Measurements from ENCODE around the gene TMOD1.

Gene TMOD1

GRCh38 chr9:97478301-97478981 lies 23.0 kb upstream of the TMOD1 start:
- TF ChIP-seq FOXP2 (optimal IDR thresholded peaks at IDR 0.05; ENCODE audit: borderline replicate concordance, extremely low read depth, extremely low read length, insufficient read depth) (no peak), TAF1 (IDR thresholded peaks at IDR 0.05; ENCODE audit: borderline replicate concordance, insufficient read depth, low read length) (no peak), SIN3A (IDR thresholded peaks at IDR 0.05; ENCODE audit: borderline replicate concordance, insufficient read depth, low read length) (no peak), POLR2AphosphoS5 (IDR thresholded peaks at IDR 0.05; ENCODE audit: low read depth, low read length) (no peak)
- TF ChIP-seq, protein P1, sequence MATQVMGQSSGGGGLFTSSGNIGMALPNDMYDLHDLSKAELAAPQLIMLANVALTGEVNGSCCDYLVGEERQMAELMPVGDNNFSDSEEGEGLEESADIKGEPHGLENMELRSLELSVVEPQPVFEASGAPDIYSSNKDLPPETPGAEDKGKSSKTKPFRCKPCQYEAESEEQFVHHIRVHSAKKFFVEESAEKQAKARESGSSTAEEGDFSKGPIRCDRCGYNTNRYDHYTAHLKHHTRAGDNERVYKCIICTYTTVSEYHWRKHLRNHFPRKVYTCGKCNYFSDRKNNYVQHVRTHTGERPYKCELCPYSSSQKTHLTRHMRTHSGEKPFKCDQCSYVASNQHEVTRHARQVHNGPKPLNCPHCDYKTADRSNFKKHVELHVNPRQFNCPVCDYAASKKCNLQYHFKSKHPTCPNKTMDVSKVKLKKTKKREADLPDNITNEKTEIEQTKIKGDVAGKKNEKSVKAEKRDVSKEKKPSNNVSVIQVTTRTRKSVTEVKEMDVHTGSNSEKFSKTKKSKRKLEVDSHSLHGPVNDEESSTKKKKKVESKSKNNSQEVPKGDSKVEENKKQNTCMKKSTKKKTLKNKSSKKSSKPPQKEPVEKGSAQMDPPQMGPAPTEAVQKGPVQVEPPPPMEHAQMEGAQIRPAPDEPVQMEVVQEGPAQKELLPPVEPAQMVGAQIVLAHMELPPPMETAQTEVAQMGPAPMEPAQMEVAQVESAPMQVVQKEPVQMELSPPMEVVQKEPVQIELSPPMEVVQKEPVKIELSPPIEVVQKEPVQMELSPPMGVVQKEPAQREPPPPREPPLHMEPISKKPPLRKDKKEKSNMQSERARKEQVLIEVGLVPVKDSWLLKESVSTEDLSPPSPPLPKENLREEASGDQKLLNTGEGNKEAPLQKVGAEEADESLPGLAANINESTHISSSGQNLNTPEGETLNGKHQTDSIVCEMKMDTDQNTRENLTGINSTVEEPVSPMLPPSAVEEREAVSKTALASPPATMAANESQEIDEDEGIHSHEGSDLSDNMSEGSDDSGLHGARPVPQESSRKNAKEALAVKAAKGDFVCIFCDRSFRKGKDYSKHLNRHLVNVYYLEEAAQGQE (IDR thresholded peaks at IDR 0.05; ENCODE audit: insufficient read depth in 1 of 2, low read depth in 2 of 2, low read length in 2 of 2) = no peak

DNA sequence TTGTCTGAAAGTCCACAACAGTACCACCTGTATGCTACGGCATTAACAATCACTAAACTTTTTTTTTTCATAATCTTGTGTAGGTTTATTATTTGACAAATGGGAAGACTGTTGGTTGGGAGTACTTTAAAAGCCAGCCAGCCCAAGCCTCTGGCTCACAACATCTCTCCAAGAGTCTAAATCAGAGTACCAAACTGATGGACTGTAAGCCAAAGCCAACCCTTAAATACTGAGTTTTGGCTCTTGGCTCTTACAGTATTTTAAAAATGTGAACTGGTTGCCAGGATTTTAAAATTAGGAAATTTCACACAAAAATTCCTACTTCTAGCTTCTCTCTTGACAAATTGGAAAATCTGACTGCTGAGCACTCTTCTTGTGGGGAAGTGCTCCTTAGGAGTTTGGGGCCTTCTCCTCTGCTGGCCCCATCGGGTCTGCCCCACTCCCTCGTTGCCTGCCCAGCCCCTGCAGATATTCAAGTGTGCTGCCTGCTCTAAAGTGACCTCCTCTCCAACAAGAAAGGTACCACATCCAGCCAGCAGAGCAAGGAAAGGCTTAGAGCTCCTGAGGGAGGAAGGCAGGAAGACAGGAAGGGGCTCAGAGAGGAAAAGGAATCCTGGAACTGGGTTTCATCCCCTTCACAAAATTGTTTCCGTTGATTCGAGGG lies 21.8 kb upstream of the TMOD1 start:
- TF ChIP-seq POLR2AphosphoS5 (IDR thresholded peaks at IDR 0.05; ENCODE audit: low read depth, low read length) (no peak), TAF1 (IDR thresholded peaks at IDR 0.05; ENCODE audit: borderline replicate concordance, insufficient read depth, low read length) (no peak), SIN3A (IDR thresholded peaks at IDR 0.05; ENCODE audit: borderline replicate concordance, insufficient read depth, low read length) (no peak), FOXP2 (optimal IDR thresholded peaks at IDR 0.05; ENCODE audit: borderline replicate concordance, extremely low read depth, extremely low read length, insufficient read depth) (no peak)
- TF ChIP-seq, protein P1 (IDR thresholded peaks at IDR 0.05; ENCODE audit: insufficient read depth in 1 of 2, low read depth in 2 of 2, low read length in 2 of 2) = no peak

- no peak for TF ChIP-seq SIN3A (IDR thresholded peaks at IDR 0.05; ENCODE audit: borderline replicate concordance, insufficient read depth, low read length)
- no peak for TF ChIP-seq FOXP2 (optimal IDR thresholded peaks at IDR 0.05; ENCODE audit: borderline replicate concordance, extremely low read depth, extremely low read length, insufficient read depth)
- TF ChIP-seq, protein P1 (IDR thresholded peaks at IDR 0.05; ENCODE audit: insufficient read depth in 1 of 2, low read depth in 2 of 2, low read length in 2 of 2) = no peak
- TF ChIP-seq TAF1 (IDR thresholded peaks at IDR 0.05; ENCODE audit: borderline replicate concordance, insufficient read depth, low read length) = no peak
- no peak for TF ChIP-seq POLR2AphosphoS5 (IDR thresholded peaks at IDR 0.05; ENCODE audit: low read depth, low read length)
These were observed 21.3 kb upstream of the TMOD1 start for GRCh38 chr9:97480174-97480573.

- TF ChIP-seq, protein P1 (IDR thresholded peaks at IDR 0.05; ENCODE audit: insufficient read depth in 1 of 2, low read depth in 2 of 2, low read length in 2 of 2) = no peak
- TF ChIP-seq POLR2AphosphoS5 (IDR thresholded peaks at IDR 0.05; ENCODE audit: low read depth, low read length) (no peak), FOXP2 (optimal IDR thresholded peaks at IDR 0.05; ENCODE audit: borderline replicate concordance, extremely low read depth, extremely low read length, insufficient read depth) (no peak), TAF1 (IDR thresholded peaks at IDR 0.05; ENCODE audit: borderline replicate concordance, insufficient read depth, low read length) (no peak), SIN3A (IDR thresholded peaks at IDR 0.05; ENCODE audit: borderline replicate concordance, insufficient read depth, low read length) (no peak)
These were observed 20.7 kb upstream of the TMOD1 start for GRCh38 chr9:97480749-97481148.

Measured in PFSK-1 (cell line).